ENCODE data around the gene TNFRSF1B. TPM values are rescaled to one million over a fixed set of nuclear protein-coding genes. Genes with fewer than 3 reads are reported as not detected.

The TNFRSF1B gene
- total and polyA plus RNA-seq, 4 donors: 15.4 to 246 (median 65.5) TPM

DNA sequence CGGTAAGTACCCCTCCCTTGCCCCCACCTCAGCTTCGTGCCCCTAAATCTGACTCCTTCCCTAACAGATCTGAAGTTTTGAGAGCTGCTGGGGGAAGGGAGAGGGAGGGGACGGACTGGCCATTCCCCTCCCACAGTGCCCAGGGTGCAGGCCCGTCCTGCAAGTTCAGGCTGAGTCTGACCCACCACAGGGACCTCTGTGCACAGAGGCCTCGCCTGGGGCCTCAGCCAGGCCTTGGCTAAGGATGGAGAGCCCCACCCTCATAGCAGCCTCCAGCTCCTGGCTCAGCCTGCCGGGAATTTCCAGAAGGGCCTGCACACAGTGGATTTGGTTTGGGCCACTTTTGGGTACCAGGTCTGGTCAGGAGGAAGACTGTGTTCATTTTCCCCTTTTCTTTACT is 31.2 kb upstream of the TNFRSF1B start:
- H3K27me3 ChIP-seq (ENCODE audit: control insufficient read depth in 3 of 3, insufficient read depth in 3 of 3, low read length in 2 of 3): no peaks in the 10 kb centered on the region
- H3K4me1 ChIP-seq (ENCODE audit: control insufficient read depth in 5 of 5, insufficient read depth in 5 of 5, low read length in 5 of 5): peaks cover 0 to 13% (median 0%) of the 10 kb centered on the region in 5 donors
- 46 to 75% methylated on average over 6 of the region's 6 CpGs for WGBS, 2 donors
- no peak overlapping the region for H3K4me3 ChIP-seq
- no peak overlapping the region for H3K27ac ChIP-seq (ENCODE audit: low read depth in 1 of 2, low read length in 1 of 2)
- TF ChIP-seq, protein P1, sequence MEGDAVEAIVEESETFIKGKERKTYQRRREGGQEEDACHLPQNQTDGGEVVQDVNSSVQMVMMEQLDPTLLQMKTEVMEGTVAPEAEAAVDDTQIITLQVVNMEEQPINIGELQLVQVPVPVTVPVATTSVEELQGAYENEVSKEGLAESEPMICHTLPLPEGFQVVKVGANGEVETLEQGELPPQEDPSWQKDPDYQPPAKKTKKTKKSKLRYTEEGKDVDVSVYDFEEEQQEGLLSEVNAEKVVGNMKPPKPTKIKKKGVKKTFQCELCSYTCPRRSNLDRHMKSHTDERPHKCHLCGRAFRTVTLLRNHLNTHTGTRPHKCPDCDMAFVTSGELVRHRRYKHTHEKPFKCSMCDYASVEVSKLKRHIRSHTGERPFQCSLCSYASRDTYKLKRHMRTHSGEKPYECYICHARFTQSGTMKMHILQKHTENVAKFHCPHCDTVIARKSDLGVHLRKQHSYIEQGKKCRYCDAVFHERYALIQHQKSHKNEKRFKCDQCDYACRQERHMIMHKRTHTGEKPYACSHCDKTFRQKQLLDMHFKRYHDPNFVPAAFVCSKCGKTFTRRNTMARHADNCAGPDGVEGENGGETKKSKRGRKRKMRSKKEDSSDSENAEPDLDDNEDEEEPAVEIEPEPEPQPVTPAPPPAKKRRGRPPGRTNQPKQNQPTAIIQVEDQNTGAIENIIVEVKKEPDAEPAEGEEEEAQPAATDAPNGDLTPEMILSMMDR (IDR thresholded peaks at IDR 0.05; ENCODE audit: control extremely low read depth, extremely low read depth): no peak
- H3K9me3 ChIP-seq (ENCODE audit: control insufficient read depth in 4 of 4, insufficient read depth in 3 of 4, low read length in 3 of 4): peaks cover 0 to 1% (median 0%) of the 10 kb centered on the region in 4 donors
- ATAC-seq (ENCODE audit: insufficient read depth, low FRiP score) (no peak), DNase-seq (no peak)
- no peaks in the 10 kb centered on the region for H3K36me3 ChIP-seq (ENCODE audit: control insufficient read depth in 4 of 4, insufficient read depth in 4 of 4, low read length in 4 of 4)
- no peak overlapping the region for H3K9ac ChIP-seq (ENCODE audit: insufficient read depth in 1 of 2, low read length in 2 of 2)

DNA sequence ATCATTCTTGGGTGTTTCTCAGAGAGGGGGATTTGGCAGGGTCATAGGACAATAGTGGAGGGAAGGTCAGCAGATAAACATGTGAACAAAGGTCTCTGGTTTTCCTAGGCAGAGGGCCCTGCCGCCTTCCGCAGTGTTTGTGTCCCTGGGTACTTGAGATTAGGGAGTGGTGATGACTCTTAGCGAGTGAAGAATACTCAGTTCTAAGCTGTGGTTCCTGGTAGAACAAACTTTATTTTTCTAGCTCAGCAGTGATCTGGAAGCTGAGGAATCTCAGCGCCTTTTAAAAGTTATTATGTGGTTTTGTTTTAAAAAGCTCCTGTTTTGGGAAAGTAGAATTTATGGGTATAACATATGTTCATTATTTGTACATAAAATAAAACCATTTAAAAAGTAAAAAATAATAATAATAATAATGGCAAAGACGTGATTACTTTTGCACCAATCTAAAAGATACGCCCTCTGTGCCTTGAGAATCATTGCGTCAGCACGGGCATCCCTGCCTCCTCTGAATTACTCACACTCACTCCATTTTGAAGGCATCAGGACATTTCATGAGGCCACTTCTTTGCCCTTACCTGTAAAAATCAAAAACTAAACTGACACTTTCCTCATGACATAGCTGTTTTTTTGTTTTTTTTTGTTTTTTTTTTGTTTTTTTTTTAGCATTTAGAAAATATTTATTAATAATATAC is 29.7 kb upstream of the TNFRSF1B start:
- no peak overlapping the region for H3K27ac ChIP-seq (ENCODE audit: low read depth in 1 of 2, low read length in 1 of 2)
- no peaks in the 10 kb centered on the region for H3K27me3 ChIP-seq (ENCODE audit: control insufficient read depth in 3 of 3, insufficient read depth in 3 of 3, low read length in 2 of 3)
- H3K4me1 ChIP-seq (ENCODE audit: control insufficient read depth in 5 of 5, insufficient read depth in 5 of 5, low read length in 5 of 5): peaks cover 0 to 27% (median 5%) of the 10 kb centered on the region in 5 donors
- no peak for DNase-seq
- ATAC-seq (ENCODE audit: insufficient read depth, low FRiP score): no peak
- 65 to 66% methylated on average over 8 of the region's 8 CpGs for WGBS, 2 donors
- no peak overlapping the region for H3K9ac ChIP-seq (ENCODE audit: insufficient read depth in 1 of 2, low read length in 2 of 2)
- no peak overlapping the region for H3K4me3 ChIP-seq
- TF ChIP-seq, protein P1 (IDR thresholded peaks at IDR 0.05; ENCODE audit: control extremely low read depth, extremely low read depth): no peak
- no peaks in the 10 kb centered on the region for H3K36me3 ChIP-seq (ENCODE audit: control insufficient read depth in 4 of 4, insufficient read depth in 4 of 4, low read length in 4 of 4)
- peaks cover 0 to 1% (median 0%) of the 10 kb centered on the region in 4 donors for H3K9me3 ChIP-seq (ENCODE audit: control insufficient read depth in 4 of 4, insufficient read depth in 3 of 4, low read length in 3 of 4)

DNA sequence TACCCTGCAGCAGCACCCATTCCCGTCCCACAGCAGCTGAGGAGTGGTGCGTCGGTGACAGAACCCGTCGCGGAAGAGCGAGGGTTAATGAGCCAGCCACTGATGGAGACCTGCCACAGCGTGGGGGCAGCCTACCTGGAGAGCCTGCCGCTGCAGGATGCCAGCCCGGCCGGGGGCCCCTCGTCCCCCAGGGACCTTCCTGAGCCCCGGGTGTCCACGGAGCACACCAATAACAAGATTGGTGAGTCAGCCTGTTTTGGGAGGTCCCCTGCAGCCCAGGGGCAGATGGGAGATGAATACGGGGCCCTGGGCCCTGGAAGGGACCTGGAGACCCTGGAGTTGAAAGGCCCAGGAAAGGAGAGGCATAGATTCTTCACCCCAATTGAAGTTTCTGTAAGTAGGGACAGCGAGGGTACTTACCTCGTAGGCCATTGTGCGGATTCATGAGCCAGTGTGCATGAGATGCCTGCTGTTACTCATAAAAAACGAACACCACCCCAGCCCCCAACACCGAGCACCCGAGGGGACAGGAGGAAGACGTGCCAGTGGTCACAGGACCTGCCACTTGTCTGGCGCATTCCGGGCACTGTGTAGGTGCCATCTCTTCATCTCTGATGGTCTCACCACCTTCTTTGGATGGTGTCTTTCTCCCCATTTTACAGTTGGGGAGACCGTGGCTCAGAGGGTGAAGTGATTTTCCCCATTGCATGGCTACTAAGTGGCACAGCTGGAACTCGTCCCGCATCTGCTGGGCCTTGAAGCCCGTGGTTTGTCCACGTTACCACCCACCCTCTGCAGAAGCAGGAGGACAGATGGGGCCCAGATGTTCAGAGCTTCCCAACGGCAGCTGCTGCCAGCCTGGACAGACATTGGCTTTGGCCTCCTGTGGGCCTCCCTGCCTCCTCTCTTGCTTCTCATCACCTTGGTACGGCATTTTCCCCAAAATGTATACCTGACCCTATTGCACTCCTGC is 28.3 kb upstream of the TNFRSF1B start:
- Histone ChIP-seq H3K36me3 (ENCODE audit: control insufficient read depth in 4 of 4, insufficient read depth in 4 of 4, low read length in 4 of 4) (no peaks in the 10 kb centered on the region), H3K4me3 (no peak overlapping the region), H3K9me3 (ENCODE audit: control insufficient read depth in 4 of 4, insufficient read depth in 3 of 4, low read length in 3 of 4) (peaks cover 0 to 1% (median 0%) of the 10 kb centered on the region in 4 donors), H3K27me3 (ENCODE audit: control insufficient read depth in 3 of 3, insufficient read depth in 3 of 3, low read length in 2 of 3) (no peaks in the 10 kb centered on the region), H3K4me1 (ENCODE audit: control insufficient read depth in 5 of 5, insufficient read depth in 5 of 5, low read length in 5 of 5) (peaks cover 0 to 29% (median 5%) of the 10 kb centered on the region in 5 donors), H3K27ac (ENCODE audit: low read depth in 1 of 2, low read length in 1 of 2) (no peak overlapping the region), H3K9ac (ENCODE audit: insufficient read depth in 1 of 2, low read length in 2 of 2) (no peak overlapping the region)
- WGBS, 2 donors: 82 to 86% methylated on average over 31 of the region's 31 CpGs
- ATAC-seq (ENCODE audit: insufficient read depth, low FRiP score) (no peak), DNase-seq (peak; percentile 47 to 53 (median 52))
- TF ChIP-seq, protein P1 (IDR thresholded peaks at IDR 0.05; ENCODE audit: control extremely low read depth, extremely low read depth): no peak
